ENCODE results near the gene MYH7B. TPM values are rescaled to one million over a fixed set of nuclear protein-coding genes. Genes with fewer than 3 reads are reported as not detected.

The MYH7B gene
- total RNA-seq, 2 donors from 2014 or later = 0.46 to 1.2 TPM

- ATAC-seq (replicated peaks in 1 of 2) = no peak
- no peak for DNase-seq
- no peak overlapping the region for H3K27ac Mint-ChIP-seq
- H3K27me3 Mint-ChIP-seq (ENCODE audit: low read depth) = peaks cover 15% of the 10 kb centered on the region
- H3K36me3 Mint-ChIP-seq (ENCODE audit: insufficient read depth in 2 of 2) = no peaks in the 10 kb centered on the region
- H3K9me3 Mint-ChIP-seq = no peaks in the 10 kb centered on the region
- no peaks in the 10 kb centered on the region for H3K4me1 Mint-ChIP-seq (ENCODE audit: low read depth)
- H3K4me3 Mint-ChIP-seq = no peak overlapping the region
Observed at GRCh38 chr20:34985461-34986310, 30.0 kb downstream of the MYH7B start.

DNA sequence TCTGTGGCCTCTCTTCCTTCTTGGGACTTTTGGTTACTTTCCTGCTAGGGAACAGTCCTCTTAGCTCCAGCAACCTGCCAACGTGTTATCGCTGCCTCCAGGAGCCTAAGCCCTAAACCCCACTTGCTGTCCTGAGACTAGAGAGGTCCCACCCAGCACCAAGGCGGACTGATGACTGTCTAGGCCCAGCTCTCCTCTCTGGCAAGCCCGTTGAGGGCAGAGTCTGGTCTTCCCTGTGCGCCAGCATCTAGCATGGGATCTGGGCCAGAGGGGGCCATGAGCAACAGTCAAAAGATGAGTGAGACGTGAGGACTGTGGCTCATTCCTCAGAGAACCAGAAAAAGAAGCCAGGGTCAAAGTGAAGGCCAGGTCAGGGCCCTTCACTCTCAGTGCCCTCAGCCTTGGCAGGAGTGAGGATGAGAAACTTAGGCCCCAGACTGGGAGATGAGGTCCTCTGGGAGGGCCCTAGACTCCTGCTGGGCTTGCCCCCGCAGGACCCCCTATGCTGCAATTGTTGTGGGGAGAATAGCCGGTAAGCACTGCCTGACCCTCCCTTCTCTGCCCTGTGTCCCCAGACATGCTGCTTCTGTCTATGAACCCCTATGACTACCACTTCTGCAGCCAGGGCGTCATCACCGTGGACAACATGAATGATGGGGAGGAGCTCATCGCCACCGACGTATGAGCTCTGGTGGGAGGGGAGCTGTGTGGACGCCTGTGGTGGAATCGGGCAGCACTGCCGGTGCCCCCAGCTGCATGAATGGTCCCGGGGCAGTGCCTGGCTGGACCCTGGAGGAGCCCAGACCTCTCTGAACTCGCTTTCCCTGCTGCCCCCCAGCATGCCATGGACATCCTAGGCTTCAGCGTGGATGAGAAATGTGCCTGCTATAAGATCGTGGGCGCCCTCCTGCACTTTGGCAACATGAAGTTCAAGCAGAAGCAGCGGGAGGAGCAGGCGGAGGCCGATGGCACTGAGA is 30.9 kb downstream of the MYH7B start:
- Mint-ChIP-seq H3K36me3 (ENCODE audit: insufficient read depth in 2 of 2) (no peaks in the 10 kb centered on the region), H3K27ac (no peak overlapping the region), H3K27me3 (ENCODE audit: low read depth) (peaks cover 15% of the 10 kb centered on the region), H3K4me1 (ENCODE audit: low read depth) (no peaks in the 10 kb centered on the region), H3K4me3 (no peak overlapping the region), H3K9me3 (no peaks in the 10 kb centered on the region)
- DNase-seq = no peak
- ATAC-seq (replicated peaks in 1 of 2) = peak in 1 of 2 donors; percentile 6

DNA sequence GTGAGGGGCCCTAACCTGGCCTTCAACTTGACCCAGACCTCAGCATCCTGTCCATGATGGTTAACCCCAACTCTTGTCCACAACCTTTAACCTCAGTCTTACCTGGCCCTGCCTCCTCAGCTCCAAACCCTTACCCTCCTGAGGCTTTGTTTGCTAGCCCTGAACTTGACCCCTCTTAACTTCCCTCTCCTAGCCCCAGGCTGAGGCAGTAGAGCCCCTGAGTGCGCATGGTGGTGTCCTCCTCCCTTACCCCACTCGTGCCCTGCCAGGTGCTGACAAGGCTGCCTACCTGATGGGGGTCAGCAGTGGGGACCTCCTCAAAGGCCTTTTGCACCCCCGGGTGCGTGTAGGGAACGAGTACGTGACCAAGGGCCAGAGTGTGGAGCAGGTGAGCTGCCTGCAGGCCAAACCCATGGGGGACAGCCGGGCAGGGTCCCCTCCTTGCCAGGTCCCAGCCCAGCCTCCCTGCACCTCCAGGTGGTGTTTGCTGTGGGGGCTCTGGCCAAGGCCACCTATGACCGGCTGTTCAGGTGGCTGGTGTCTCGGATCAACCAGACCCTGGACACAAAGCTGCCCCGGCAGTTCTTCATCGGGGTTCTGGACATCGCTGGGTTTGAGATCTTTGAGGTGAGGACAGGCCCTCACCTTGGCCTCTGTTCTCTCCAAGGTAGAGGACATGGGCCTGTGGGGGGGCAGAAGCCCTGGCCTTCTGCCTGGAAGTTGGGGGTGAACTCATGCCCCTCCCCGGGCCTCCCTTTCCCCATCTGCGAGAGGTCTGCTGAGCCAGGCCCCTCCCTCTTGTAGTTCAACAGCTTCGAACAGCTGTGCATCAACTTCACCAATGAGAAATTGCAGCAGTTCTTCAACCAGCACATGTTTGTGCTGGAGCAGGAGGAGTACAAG is 31.9 kb downstream of the MYH7B start:
- Mint-ChIP-seq H3K27me3 (ENCODE audit: low read depth) (peaks cover 15% of the 10 kb centered on the region), H3K27ac (no peak overlapping the region), H3K36me3 (ENCODE audit: insufficient read depth in 2 of 2) (no peaks in the 10 kb centered on the region), H3K9me3 (no peaks in the 10 kb centered on the region), H3K4me3 (no peak overlapping the region), H3K4me1 (ENCODE audit: low read depth) (no peaks in the 10 kb centered on the region)
- peak in 1 of 2 donors; percentile 9 for ATAC-seq (replicated peaks in 1 of 2)
- no peak for DNase-seq

DNA sequence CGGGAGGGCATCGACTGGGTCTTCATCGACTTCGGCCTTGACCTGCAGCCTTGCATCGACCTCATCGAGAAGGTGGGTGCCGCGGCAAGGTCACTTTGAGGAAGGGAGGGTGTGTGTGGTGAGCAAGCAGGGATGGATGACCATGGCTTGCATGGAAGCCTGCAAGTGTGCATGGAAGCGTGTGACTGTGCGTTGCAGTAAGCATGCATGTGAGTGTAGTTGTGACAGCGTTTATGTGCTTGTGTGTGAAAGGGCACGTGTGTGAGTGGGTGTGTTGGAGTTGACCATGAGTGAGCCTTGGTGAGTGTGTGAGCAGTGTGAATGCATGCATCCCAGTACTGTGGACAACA is 32.5 kb downstream of the MYH7B start:
- H3K4me3 Mint-ChIP-seq = no peak overlapping the region
- no peak for ATAC-seq (replicated peaks in 1 of 2)
- H3K9me3 Mint-ChIP-seq = no peaks in the 10 kb centered on the region
- no peak overlapping the region for H3K27ac Mint-ChIP-seq
- H3K36me3 Mint-ChIP-seq (ENCODE audit: insufficient read depth in 2 of 2) = no peaks in the 10 kb centered on the region
- DNase-seq = no peak
- H3K4me1 Mint-ChIP-seq (ENCODE audit: low read depth) = no peaks in the 10 kb centered on the region
- H3K27me3 Mint-ChIP-seq (ENCODE audit: low read depth) = peaks cover 9% of the 10 kb centered on the region

- no peak overlapping the region for H3K27ac Mint-ChIP-seq
- H3K4me3 Mint-ChIP-seq = no peak overlapping the region
- H3K36me3 Mint-ChIP-seq (ENCODE audit: insufficient read depth in 2 of 2) = no peaks in the 10 kb centered on the region
- no peak for DNase-seq
- H3K4me1 Mint-ChIP-seq (ENCODE audit: low read depth) = no peaks in the 10 kb centered on the region
- ATAC-seq (replicated peaks in 1 of 2) = no peak
- H3K9me3 Mint-ChIP-seq = no peaks in the 10 kb centered on the region
- H3K27me3 Mint-ChIP-seq (ENCODE audit: low read depth) = peaks cover under 1% of the 10 kb centered on the region
Observed at GRCh38 chr20:34989118-34989517, 33.5 kb downstream of the MYH7B start.

GRCh38 chr20:34989670-34990069 is 34.0 kb downstream of the MYH7B start:
- Mint-ChIP-seq H3K4me1 (ENCODE audit: low read depth) (no peaks in the 10 kb centered on the region), H3K27me3 (ENCODE audit: low read depth) (no peaks in the 10 kb centered on the region), H3K4me3 (no peak overlapping the region), H3K27ac (no peak overlapping the region), H3K9me3 (no peaks in the 10 kb centered on the region), H3K36me3 (ENCODE audit: insufficient read depth in 2 of 2) (no peaks in the 10 kb centered on the region)
- DNase-seq (no peak), ATAC-seq (replicated peaks in 1 of 2) (no peak)

DNA sequence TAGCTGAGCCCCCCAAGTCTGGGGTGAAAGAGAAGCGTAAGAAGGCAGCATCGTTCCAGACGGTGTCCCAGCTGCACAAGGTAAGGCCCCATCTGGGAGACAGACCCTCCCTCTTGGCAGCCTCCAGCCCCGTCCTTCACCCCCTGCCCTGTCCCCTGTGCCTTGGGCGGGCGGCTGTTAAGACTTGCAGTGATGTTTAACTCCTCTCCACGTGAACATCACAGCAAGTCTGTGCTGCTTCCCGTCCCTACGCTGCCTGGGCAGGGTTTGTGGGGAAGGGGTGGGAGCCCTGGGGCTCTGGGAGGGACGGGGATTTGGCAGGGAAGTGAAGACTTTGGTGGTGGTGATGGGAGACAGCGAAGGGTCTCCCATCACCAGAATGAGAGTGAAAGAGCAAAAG is 34.6 kb downstream of the MYH7B start:
- H3K36me3 Mint-ChIP-seq (ENCODE audit: insufficient read depth in 2 of 2) = no peaks in the 10 kb centered on the region
- no peaks in the 10 kb centered on the region for H3K27me3 Mint-ChIP-seq (ENCODE audit: low read depth)
- ATAC-seq (replicated peaks in 1 of 2) (no peak), DNase-seq (no peak)
- H3K4me1 Mint-ChIP-seq (ENCODE audit: low read depth) = no peaks in the 10 kb centered on the region
- no peaks in the 10 kb centered on the region for H3K9me3 Mint-ChIP-seq
- H3K4me3 Mint-ChIP-seq = no peak overlapping the region
- no peak overlapping the region for H3K27ac Mint-ChIP-seq

DNA sequence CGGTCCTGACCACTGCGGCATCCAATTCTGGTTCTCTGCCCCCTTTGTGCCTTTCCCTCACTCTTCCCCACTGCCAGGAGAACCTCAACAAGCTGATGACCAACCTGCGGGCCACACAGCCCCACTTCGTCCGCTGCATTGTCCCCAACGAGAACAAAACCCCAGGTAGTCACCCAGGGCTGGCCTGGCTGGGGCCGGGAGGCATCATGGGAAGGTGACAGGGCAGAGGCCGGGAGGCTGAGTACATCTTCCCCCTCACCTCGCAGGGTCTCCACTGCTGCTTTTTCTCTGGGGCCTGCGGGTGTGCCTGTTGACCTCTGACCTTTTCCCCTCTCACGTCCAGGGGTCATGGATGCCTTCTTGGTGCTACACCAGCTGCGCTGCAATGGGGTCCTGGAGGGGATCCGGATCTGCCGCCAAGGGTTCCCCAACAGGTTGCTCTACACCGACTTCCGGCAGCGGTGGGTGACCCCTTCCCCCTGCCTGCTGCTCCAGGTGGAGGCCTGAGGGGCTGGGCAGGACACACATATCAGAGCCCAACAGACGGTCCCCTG is 35.1 kb downstream of the MYH7B start:
- Mint-ChIP-seq H3K4me1 (ENCODE audit: low read depth) (no peaks in the 10 kb centered on the region), H3K27ac (no peak overlapping the region), H3K27me3 (ENCODE audit: low read depth) (no peaks in the 10 kb centered on the region), H3K9me3 (no peaks in the 10 kb centered on the region), H3K4me3 (no peak overlapping the region), H3K36me3 (ENCODE audit: insufficient read depth in 2 of 2) (no peaks in the 10 kb centered on the region)
- DNase-seq = no peak
- no peak for ATAC-seq (replicated peaks in 1 of 2)

DNA sequence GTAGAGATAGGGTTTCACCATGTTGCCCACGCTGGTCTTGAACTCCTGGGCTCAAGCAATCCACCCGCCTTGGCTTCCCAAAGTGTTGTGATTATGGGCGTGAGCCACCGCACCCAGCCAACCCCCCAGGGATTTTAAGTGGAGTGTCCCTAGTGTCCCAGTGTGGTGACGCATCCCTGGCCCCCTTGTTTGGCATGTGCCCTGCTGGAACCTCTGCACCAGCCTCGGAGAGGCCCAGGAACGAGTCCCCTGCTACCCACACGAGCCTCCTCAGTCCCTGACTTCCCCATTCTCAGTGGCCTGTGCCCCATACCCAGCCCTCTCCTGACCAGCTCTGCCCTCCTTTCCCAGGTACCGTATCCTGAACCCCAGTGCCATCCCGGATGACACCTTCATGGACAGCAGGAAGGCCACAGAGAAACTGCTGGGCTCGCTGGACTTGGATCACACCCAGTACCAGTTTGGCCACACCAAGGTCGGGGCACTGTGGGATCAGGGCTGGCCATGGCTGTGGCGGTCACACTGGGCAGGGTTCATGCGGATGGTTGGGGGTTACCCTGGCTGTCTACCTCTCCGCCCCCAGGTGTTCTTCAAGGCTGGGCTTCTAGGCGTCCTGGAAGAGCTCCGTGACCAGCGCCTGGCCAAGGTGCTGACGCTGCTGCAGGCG is 37.2 kb downstream of the MYH7B start:
- no peak for DNase-seq
- peaks cover 4 to 5% of the 10 kb centered on the region in 2 donors for H3K36me3 Mint-ChIP-seq (ENCODE audit: insufficient read depth in 2 of 2)
- H3K27ac Mint-ChIP-seq = no peak overlapping the region
- H3K9me3 Mint-ChIP-seq = no peaks in the 10 kb centered on the region
- no peaks in the 10 kb centered on the region for H3K27me3 Mint-ChIP-seq (ENCODE audit: low read depth)
- no peak overlapping the region for H3K4me3 Mint-ChIP-seq
- ATAC-seq (replicated peaks in 1 of 2) = no peak
- H3K4me1 Mint-ChIP-seq (ENCODE audit: low read depth) = peaks cover 4% of the 10 kb centered on the region

DNA sequence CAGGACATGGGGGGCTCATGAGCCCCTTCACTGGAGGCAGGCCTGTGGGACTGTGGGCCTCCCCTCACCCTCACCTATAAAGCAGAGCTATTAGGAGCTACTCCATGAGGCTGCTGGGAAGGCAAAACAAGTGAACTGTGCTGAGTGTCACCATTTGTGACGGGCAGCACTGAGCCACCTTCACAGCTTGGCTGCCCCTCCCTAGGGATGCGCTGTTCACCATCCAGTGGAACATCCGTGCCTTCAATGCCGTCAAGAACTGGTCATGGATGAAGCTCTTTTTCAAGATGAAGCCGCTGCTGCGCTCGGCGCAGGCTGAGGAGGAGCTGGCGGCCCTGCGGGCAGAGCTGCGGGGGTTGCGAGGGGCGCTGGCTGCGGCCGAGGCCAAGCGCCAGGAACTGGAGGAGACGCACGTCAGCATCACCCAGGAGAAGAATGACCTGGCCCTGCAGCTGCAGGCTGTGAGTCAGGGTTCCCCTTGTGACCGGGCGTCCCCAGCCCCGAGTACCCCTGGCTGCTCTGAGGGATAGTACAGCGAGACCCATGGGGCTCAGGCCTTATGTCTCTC is 38.4 kb downstream of the MYH7B start:
- Mint-ChIP-seq H3K27me3 (ENCODE audit: low read depth) (no peaks in the 10 kb centered on the region), H3K4me3 (no peak overlapping the region), H3K9me3 (no peaks in the 10 kb centered on the region), H3K27ac (no peak overlapping the region), H3K4me1 (ENCODE audit: low read depth) (peaks cover 8% of the 10 kb centered on the region), H3K36me3 (ENCODE audit: insufficient read depth in 2 of 2) (peaks cover 5% of the 10 kb centered on the region in 2 donors)
- ATAC-seq (replicated peaks in 1 of 2) (no peak), DNase-seq (no peak)

DNA sequence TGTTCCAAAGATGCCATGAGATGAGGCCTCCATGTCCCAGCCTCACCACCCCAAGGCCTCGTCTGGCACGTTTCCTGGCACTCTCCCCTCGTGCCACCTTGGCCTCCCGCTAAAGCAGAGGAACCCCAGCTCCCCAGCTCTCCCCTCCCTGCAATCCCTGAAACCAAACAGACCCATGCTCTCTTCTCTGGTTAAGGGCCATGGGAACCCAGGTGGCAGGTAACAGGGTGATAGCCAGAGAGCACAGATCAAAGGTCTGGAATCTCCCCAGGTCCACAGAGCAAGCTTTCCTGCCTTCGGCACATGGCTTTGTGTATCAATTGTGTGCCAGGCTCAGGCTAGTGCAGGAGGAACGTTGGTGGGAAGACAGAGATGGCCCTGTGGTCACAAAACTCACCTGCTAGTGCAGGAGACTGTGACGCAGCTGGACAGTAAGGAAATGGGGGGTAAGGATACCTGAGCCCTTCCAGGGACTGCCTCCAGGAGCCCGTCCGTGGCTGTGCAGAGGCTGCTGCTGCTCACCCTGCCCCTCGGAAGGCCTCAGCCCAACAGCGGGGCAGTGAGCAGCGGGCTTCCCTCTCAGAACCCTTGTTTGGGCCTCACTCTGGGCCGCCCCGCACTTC is 39.0 kb downstream of the MYH7B start:
- no peak for ATAC-seq (replicated peaks in 1 of 2)
- H3K36me3 Mint-ChIP-seq (ENCODE audit: insufficient read depth in 2 of 2) = peaks cover 5% of the 10 kb centered on the region in 2 donors
- DNase-seq = no peak

More for the DNA sequence above, 39.0 kb downstream of the MYH7B start:
- no peak overlapping the region for H3K4me3 Mint-ChIP-seq
- no peak overlapping the region for H3K27ac Mint-ChIP-seq
- H3K4me1 Mint-ChIP-seq (ENCODE audit: low read depth) = peaks cover 8% of the 10 kb centered on the region
- H3K27me3 Mint-ChIP-seq (ENCODE audit: low read depth) = no peaks in the 10 kb centered on the region
- H3K9me3 Mint-ChIP-seq = no peaks in the 10 kb centered on the region

Measured in activated T-cell treated with anti-CD3 and anti-CD28 coated beads, Interleukin-2, amount 50 U/mL, for 72 hours (primary cell).